Loucy (cell line): Measurements from ENCODE around the gene NMNAT2.

Source experiments
- EZH2phosphoT487 ChIP-seq: fragments of 200-600 bp; IDR thresholded peaks from 2 replicates; pipeline ENCODE4 v1.6.1; 2018; ENCODE audit warnings: antibody characterized with exemption, mild to moderate bottlenecking, moderate library complexity, borderline replicate concordance
- TF ChIP-seq, protein P1 (sequence below): fragments of 200-600 bp; sonication (generic); conservative IDR thresholded peaks from 2 replicates; pipeline ENCODE4 v1.5.1; 2014; ENCODE audit warnings: mild to moderate bottlenecking, antibody characterized with exemption, low read length

DNA sequence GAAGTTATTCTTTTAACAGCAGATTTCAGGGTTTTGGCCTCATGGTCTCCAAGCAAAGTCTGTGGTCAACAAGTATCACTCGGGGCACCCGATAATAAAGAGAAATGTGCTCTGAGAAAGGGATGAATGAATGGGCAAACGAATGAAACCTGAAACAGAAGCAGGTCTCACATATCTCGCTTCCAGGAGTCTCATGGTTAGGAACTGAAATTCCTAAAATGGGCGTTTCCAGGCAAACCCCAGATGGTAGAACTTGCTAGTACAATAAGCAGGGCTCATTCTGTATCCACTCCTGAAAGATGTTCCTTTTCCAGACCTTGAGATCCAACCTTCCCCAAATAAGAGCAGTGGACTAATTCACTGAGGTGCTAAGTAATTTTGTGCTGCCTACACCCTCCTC is 144.9 kb downstream of the NMNAT2 start:
- TF ChIP-seq, protein P1, sequence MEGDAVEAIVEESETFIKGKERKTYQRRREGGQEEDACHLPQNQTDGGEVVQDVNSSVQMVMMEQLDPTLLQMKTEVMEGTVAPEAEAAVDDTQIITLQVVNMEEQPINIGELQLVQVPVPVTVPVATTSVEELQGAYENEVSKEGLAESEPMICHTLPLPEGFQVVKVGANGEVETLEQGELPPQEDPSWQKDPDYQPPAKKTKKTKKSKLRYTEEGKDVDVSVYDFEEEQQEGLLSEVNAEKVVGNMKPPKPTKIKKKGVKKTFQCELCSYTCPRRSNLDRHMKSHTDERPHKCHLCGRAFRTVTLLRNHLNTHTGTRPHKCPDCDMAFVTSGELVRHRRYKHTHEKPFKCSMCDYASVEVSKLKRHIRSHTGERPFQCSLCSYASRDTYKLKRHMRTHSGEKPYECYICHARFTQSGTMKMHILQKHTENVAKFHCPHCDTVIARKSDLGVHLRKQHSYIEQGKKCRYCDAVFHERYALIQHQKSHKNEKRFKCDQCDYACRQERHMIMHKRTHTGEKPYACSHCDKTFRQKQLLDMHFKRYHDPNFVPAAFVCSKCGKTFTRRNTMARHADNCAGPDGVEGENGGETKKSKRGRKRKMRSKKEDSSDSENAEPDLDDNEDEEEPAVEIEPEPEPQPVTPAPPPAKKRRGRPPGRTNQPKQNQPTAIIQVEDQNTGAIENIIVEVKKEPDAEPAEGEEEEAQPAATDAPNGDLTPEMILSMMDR: no peak
- TF ChIP-seq EZH2phosphoT487: no peak
